ENCODE measurements around the gene ST7. TPM values are rescaled to one million over a fixed set of nuclear protein-coding genes. Genes with fewer than 3 reads are reported as not detected.

The ST7 gene
- total RNA-seq, 1 donor from 2014 or later = 39.3 TPM

DNA sequence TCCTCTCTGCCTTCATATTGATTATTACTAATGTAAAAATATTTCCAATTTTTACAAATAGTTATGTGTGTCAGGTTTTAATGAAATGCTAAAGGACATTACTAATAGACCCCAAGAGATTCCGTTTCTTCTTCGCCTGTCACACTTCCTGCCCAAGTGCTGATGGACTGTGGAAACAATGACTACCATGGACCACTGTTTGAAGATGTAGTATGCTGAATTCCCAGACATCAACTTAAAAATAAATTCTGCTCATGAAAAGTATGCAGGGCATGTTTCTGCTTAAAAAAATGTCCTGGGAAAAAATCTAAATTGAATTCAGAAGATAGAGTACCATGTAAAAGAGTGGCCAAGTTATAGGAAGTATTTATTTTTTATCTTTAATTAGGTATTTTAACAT lies 52.1 kb downstream of the ST7 start:
- H3K9ac ChIP-seq (ENCODE audit: low read length) = peak overlapping the region; percentile 20
- H2AFZ ChIP-seq (ENCODE audit: low read depth, low read length) = no peak overlapping the region
- no peak overlapping the region for H3K4me3 ChIP-seq (ENCODE audit: insufficient read depth, low read depth, low read length)
- peaks cover 39% of the 10 kb centered on the region for H3K79me2 ChIP-seq (ENCODE audit: insufficient read depth, low read length)
- no peaks in the 10 kb centered on the region for H3K27me3 Mint-ChIP-seq (ENCODE audit: low read depth, unreplicated experiment)
- H3K4me2 ChIP-seq (ENCODE audit: low read length) = no peak overlapping the region
- peak overlapping the region; percentile 95 for H3K27ac Mint-ChIP-seq (ENCODE audit: unreplicated experiment)
- no peaks in the 10 kb centered on the region for H3K9me3 ChIP-seq (ENCODE audit: insufficient read depth, low read depth, low read length)
- no peaks in the 10 kb centered on the region for H4K20me1 ChIP-seq (ENCODE audit: insufficient read depth, low read length)
- H3K27me3 ChIP-seq (ENCODE audit: insufficient read depth, low read length) = no peaks in the 10 kb centered on the region
- H3K36me3 Mint-ChIP-seq (ENCODE audit: low read depth, unreplicated experiment) = no peaks in the 10 kb centered on the region
- DNase-seq (ENCODE audit: low read depth) = peak; percentile 73
- no peak for FAIRE-seq
- peaks cover 61% of the 10 kb centered on the region for H3K4me1 Mint-ChIP-seq (ENCODE audit: low read depth, unreplicated experiment)
- no peaks in the 10 kb centered on the region for H3K36me3 ChIP-seq (ENCODE audit: insufficient read depth, low read length)
- peaks cover 21% of the 10 kb centered on the region for H3K4me1 ChIP-seq (ENCODE audit: insufficient read depth, low read length)
- TF ChIP-seq EZH2 (IDR thresholded peaks at IDR 0.05; ENCODE audit: insufficient read depth, low read length) = no peak
- TF ChIP-seq, protein P1, sequence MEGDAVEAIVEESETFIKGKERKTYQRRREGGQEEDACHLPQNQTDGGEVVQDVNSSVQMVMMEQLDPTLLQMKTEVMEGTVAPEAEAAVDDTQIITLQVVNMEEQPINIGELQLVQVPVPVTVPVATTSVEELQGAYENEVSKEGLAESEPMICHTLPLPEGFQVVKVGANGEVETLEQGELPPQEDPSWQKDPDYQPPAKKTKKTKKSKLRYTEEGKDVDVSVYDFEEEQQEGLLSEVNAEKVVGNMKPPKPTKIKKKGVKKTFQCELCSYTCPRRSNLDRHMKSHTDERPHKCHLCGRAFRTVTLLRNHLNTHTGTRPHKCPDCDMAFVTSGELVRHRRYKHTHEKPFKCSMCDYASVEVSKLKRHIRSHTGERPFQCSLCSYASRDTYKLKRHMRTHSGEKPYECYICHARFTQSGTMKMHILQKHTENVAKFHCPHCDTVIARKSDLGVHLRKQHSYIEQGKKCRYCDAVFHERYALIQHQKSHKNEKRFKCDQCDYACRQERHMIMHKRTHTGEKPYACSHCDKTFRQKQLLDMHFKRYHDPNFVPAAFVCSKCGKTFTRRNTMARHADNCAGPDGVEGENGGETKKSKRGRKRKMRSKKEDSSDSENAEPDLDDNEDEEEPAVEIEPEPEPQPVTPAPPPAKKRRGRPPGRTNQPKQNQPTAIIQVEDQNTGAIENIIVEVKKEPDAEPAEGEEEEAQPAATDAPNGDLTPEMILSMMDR (IDR thresholded peaks at IDR 0.05; ENCODE audit: insufficient read depth, low read depth, low read length) = no peak
- H3K27ac ChIP-seq (ENCODE audit: low read depth, low read length) = peak overlapping the region; percentile 83
- H3K4me3 Mint-ChIP-seq (ENCODE audit: unreplicated experiment) = peak overlapping the region; percentile 54
- H3K9me3 Mint-ChIP-seq (ENCODE audit: unreplicated experiment) = no peaks in the 10 kb centered on the region

DNA sequence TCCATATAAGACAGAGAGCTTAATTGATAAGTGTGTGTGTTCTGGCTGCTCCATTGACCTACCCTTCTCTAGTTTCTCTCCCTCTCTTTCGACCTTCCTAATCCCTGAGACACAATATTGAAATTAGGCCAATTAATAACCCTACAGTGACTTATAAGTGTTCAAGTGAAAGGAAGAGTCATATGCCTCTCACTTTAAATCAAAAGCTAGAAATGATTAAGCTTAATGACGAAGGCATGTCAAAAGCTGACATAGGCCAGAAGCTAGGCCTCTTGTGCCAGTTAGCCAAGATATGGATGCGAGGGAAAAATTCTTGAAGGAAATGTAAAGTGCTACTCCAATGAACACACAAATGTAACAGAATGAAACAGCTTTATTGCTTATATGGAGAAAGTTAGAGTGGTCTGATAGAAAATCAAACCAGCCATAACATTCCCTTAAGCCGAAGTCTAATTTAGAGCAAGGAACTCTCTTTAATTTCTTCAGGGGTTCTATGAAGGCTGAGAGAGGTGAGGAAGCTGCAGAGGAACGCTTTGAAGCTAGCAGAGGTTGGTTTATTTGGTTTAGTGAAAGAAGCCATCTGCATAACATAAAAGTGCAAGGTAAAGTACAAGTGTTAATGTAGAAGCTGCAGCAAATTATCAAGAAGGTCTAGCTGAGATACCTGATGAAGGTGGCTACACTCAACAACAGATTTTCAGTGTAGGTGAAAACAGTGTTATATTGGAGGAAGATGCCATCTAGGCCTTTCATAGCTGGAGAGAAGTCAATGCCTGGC lies 53.8 kb downstream of the ST7 start:
- peaks cover 69% of the 10 kb centered on the region for H3K4me1 Mint-ChIP-seq (ENCODE audit: low read depth, unreplicated experiment)

More for the DNA sequence above, 53.8 kb downstream of the ST7 start:
- no peak overlapping the region for H3K4me2 ChIP-seq (ENCODE audit: low read length)
- no peaks in the 10 kb centered on the region for H3K9me3 ChIP-seq (ENCODE audit: insufficient read depth, low read depth, low read length)
- no peaks in the 10 kb centered on the region for H3K36me3 ChIP-seq (ENCODE audit: insufficient read depth, low read length)
- DNase-seq (ENCODE audit: low read depth) = no peak
- no peaks in the 10 kb centered on the region for H3K27me3 ChIP-seq (ENCODE audit: insufficient read depth, low read length)
- peaks cover 22% of the 10 kb centered on the region for H3K4me1 ChIP-seq (ENCODE audit: insufficient read depth, low read length)
- TF ChIP-seq, protein P1 (IDR thresholded peaks at IDR 0.05; ENCODE audit: insufficient read depth, low read depth, low read length) = no peak
- TF ChIP-seq EZH2 (IDR thresholded peaks at IDR 0.05; ENCODE audit: insufficient read depth, low read length) = no peak
- H3K4me3 Mint-ChIP-seq (ENCODE audit: unreplicated experiment) = peak overlapping the region; percentile 10
- H3K9ac ChIP-seq (ENCODE audit: low read length) = no peak overlapping the region
- H3K27ac ChIP-seq (ENCODE audit: low read depth, low read length) = no peak overlapping the region
- H2AFZ ChIP-seq (ENCODE audit: low read depth, low read length) = no peak overlapping the region
- no peaks in the 10 kb centered on the region for H3K9me3 Mint-ChIP-seq (ENCODE audit: unreplicated experiment)
- H3K36me3 Mint-ChIP-seq (ENCODE audit: low read depth, unreplicated experiment) = peaks cover 2% of the 10 kb centered on the region
- peak overlapping the region; percentile 50 for H3K27ac Mint-ChIP-seq (ENCODE audit: unreplicated experiment)
- H3K79me2 ChIP-seq (ENCODE audit: insufficient read depth, low read length) = peaks cover 47% of the 10 kb centered on the region
- FAIRE-seq = no peak
- no peaks in the 10 kb centered on the region for H3K27me3 Mint-ChIP-seq (ENCODE audit: low read depth, unreplicated experiment)
- H3K4me3 ChIP-seq (ENCODE audit: insufficient read depth, low read depth, low read length) = no peak overlapping the region
- H4K20me1 ChIP-seq (ENCODE audit: insufficient read depth, low read length) = peaks cover 5% of the 10 kb centered on the region
